WI38 (cell line): ENCODE data around the gene TMEM212.

Experiments
- H3K4me3 ChIP-seq: 2 replicates; pipeline ENCODE4 v1.5.1; 2011; ENCODE audit warnings: low read depth, mild to moderate bottlenecking, control low read depth, low read length
- TF ChIP-seq, protein P1 (sequence below): IDR thresholded peaks from 2 replicates; pipeline ENCODE4 v1.5.1; 2012; ENCODE audit warnings: low read depth, mild to moderate bottlenecking, control low read depth, low read length

Gene TMEM212

DNA sequence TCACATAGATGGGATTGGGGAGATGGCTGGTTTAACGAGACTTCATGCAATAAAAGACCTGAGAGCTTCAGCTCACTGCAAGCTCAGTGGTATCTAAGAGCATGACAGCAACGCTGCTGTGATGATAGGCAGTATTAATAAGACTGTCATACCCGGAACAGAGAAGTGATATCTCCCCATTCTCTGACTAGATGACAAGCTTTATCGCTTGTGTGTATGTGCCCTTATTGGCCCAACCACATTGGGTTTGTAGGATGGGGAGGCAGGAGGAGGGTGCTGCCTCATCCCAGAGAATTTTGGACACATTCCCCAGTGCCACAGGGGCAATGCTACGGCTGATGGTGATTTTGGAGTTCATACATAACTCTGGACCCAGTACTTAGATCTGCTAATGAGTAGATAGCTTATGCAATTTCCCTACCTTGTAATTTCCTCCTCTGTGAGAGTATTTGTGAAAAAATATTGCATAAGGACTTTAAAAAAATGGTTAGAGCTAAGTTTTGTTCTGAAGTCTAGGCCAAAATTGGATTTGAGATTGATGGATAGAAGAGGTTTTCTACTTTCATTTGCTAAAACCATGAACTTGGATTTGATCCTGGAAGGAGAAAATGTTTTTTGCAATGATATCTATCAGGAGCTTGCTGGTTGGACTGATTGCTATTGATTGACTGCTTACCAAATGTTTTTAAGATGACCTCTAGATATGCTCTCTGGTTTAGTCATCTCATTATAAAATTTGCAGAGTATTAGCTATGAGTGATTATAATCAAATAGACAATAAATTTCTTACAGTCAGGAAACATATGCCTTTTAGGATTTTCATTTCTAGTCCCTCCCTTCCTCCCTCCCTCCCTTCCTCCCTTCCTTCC lies 14.0 kb upstream of the TMEM212 start:
- no peak overlapping the region for H3K4me3 ChIP-seq
- TF ChIP-seq, protein P1, sequence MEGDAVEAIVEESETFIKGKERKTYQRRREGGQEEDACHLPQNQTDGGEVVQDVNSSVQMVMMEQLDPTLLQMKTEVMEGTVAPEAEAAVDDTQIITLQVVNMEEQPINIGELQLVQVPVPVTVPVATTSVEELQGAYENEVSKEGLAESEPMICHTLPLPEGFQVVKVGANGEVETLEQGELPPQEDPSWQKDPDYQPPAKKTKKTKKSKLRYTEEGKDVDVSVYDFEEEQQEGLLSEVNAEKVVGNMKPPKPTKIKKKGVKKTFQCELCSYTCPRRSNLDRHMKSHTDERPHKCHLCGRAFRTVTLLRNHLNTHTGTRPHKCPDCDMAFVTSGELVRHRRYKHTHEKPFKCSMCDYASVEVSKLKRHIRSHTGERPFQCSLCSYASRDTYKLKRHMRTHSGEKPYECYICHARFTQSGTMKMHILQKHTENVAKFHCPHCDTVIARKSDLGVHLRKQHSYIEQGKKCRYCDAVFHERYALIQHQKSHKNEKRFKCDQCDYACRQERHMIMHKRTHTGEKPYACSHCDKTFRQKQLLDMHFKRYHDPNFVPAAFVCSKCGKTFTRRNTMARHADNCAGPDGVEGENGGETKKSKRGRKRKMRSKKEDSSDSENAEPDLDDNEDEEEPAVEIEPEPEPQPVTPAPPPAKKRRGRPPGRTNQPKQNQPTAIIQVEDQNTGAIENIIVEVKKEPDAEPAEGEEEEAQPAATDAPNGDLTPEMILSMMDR, result no peak

DNA sequence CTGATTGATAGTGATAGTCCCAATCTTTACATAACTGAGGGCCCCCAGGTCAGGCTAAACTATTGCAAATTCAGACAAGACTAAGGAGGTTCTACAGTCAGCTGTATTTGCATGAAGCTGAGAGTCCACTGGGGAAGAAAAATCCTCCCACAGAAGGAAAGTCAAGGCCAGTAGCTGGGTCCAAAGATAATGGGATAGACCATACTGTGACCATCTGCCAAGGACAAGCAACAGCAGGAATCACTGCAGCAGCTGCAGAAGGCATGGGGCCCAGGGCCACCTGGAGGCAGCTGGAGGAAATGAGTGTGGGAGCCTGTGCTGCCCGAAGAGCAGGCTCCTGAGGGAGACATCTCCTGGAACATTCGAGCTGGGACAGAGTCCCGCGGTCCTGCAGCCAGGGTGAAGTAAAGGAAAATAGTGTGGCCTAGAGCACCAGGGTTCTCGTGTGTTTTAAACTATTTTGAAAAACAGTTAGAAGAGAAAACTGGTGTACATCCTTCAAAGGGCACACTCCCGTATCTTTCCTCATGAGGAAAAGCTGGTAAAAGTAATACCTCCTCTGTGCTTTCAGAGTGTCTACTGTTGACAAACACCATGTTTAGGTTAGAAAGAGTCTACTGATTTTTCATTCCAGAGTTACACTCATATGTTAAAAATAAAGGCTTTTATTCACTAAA lies 13.2 kb upstream of the TMEM212 start:
- TF ChIP-seq, protein P1, result peak; percentile 71
- H3K4me3 ChIP-seq, result no peak overlapping the region

DNA sequence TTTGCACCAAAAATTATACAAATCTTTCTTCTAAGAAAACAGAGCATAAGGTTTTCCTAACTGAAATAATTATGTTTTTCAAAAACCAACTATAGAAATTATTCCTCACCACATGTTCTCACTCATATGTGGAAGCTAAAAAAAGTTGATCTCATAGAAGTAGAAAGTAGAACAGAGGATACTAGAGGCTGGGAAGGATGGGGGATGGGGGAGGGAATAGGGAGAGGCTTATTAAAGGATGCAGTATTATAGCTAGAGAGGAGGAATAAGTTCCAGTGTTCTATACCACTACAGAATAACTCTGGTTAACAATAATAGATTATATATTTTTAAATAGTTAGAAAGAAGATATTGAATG lies 12.7 kb upstream of the TMEM212 start:
- TF ChIP-seq, protein P1, result no peak
- H3K4me3 ChIP-seq, result no peak overlapping the region

DNA sequence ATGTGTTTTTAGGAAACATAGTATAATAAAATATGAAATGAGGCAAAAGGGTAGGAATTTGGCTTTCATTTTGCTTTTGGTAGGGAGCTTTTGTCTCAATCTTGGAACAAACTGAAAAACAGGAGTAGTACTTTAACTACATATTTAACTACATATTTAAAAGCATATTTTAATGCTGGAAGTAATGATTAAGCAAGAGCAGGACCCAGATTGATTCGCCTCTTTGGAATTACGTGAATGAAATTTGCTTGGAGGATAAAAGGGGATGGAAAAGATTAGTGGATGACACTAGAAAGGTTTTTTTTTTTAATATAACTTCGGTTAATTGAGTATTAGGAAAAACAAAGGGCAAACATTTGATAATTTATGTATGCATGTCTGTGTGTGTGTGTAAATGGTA lies 11.2 kb upstream of the TMEM212 start:
- TF ChIP-seq, protein P1, result no peak
- no peak overlapping the region for H3K4me3 ChIP-seq

DNA sequence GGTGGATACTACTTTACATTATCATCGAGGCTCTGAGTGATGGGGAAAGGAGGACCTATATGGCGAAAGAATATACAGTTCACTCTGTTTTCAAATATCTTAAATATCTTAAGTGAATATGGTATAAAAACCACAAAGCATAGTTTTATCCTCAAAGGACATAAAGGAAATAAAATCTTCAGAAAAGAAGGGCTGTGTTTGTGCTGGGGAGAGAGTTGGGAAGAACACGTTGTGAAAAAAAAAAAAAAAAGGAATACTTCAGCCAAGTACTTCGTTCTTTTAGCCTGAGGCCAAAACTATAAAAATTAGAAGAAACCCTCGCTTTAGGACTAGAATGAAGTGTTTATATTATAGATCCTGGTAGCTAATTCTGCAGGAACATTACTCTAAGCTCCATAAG lies 10.2 kb upstream of the TMEM212 start:
- TF ChIP-seq, protein P1, result no peak

DNA sequence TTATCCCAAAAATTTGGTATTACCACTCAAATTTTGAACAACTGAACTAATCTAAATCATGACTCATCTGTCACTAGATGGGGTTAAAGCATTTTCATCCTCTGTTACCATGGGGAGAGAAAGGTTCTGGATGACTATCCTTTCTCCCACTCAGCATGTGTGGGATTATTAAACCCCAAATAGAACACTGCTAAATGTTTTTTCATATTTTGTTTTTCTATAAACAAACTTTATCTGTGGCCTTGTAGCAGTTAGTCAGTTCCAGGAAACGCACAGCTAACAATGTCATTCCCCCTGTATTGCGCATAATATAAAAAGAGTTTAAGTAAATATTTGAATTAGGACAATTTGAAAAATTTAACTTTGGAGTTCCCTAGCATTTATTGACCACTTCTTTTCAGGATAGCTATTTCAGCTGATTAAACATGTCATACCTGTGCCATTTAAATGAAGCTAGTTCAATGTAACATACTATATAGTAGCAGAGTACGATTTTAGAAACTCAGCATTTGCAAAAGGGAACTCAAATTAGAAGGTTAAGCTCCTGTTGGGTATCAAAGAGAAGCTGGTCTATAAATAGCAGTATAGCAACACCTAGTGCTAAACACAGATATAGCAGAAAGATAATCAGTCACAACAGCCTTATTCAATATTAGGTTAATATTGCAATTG lies 9.2 kb upstream of the TMEM212 start:
- TF ChIP-seq, protein P1, result peak; percentile 8; the same call in 1 of the 2 replicates
- H3K4me3 ChIP-seq, result no peak overlapping the region

More for the DNA sequence above, 10.2 kb upstream of the TMEM212 start:
- H3K4me3 ChIP-seq, result no peak overlapping the region

DNA sequence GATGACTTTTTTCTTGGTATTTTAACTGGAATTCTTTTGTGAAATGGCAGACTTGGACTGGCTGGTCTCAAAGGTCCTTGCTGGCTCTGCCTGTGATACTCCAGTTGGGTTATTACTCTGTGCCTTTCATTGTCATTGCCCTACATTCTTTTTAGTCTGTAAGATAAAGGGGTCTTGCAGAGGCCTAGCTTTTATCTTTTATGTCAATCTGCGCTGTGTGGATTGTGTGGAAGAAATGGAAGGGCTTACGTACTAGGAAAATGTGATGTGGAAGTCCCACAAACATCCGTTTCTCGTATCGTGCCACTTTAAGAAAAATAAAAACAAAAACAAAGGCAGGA lies 8.7 kb upstream of the TMEM212 start:
- TF ChIP-seq, protein P1, result no peak
- H3K4me3 ChIP-seq, result no peak overlapping the region
